SKM-1 treated with dmso at 0.1 percent for 144 hours (cell line): ENCODE results near the gene SUMF2.
"Not testable (repeated sequence)": the region's sequence is repeated elsewhere in the genome, so short reads cannot be mapped to it uniquely, and the experiment has no call there.

ENCODE experiments used
- DNase-seq: peaks from one replicate; lab custom pipeline; 2025; ENCODE audit not compliant: unreplicated experiment; lab: John Stamatoyannopoulos, UW

Gene SUMF2

GRCh38 chr7:56063882-56064625 lies at the start of gene SUMF2:
SUMF2 (plus strand) TSS chr7:56064286; CDS start chr7:56064312, 26 bp downstream.
- peak; percentile 84 for DNase-seq

GRCh38 chr7:56017015-56017414 lies 47.1 kb upstream of the SUMF2 start:
- not testable (repeated sequence) for DNase-seq

GRCh38 chr7:56019501-56019900 lies 44.6 kb upstream of the SUMF2 start:
- DNase-seq, result no peak

GRCh38 chr7:56023500-56023899 lies 40.6 kb upstream of the SUMF2 start:
- no peak for DNase-seq

GRCh38 chr7:56026538-56026937 lies 37.5 kb upstream of the SUMF2 start:
- no peak for DNase-seq

GRCh38 chr7:56028942-56029630 lies 35.0 kb upstream of the SUMF2 start:
- DNase-seq, result no peak

- no peak for DNase-seq
Measured at GRCh38 chr7:56030340-56030739, 33.7 kb upstream of the SUMF2 start.

GRCh38 chr7:56031556-56031955 lies 32.5 kb upstream of the SUMF2 start:
- not testable (repeated sequence) for DNase-seq

- DNase-seq, result not testable (repeated sequence)
Measured at GRCh38 chr7:56032578-56032977, 31.5 kb upstream of the SUMF2 start.

GRCh38 chr7:56033671-56034432 lies 30.2 kb upstream of the SUMF2 start:
- peak; percentile 71 for DNase-seq

- DNase-seq, result no peak
Measured at GRCh38 chr7:56040730-56041129, 23.4 kb upstream of the SUMF2 start.

- DNase-seq, result not testable (repeated sequence)
Measured at GRCh38 chr7:56045758-56046157, 18.3 kb upstream of the SUMF2 start.

GRCh38 chr7:56046721-56047445 lies 17.2 kb upstream of the SUMF2 start:
- no peak for DNase-seq

GRCh38 chr7:56047446-56048116 lies 16.5 kb upstream of the SUMF2 start:
- not testable (repeated sequence) for DNase-seq

- no peak for DNase-seq
Measured at GRCh38 chr7:56048245-56048644, 15.8 kb upstream of the SUMF2 start.

- DNase-seq, result not testable (repeated sequence)
Measured at GRCh38 chr7:56048763-56049162, 15.3 kb upstream of the SUMF2 start.

GRCh38 chr7:56051053-56051338 lies 13.1 kb upstream of the SUMF2 start:
- DNase-seq, result no peak

GRCh38 chr7:56051339-56052191 lies 12.5 kb upstream of the SUMF2 start, which contains the start of the genes CCT6A and PSPH:
CCT6A (plus strand) TSS chr7:56051765; CDS start chr7:56051849, 84 bp downstream.
PSPH (minus strand) TSS chr7:56051444; CDS start chr7:56021212, 30,232 bp downstream.
- DNase-seq, result peak; percentile 93

- DNase-seq, result no peak
Measured at GRCh38 chr7:56053379-56053778, 10.7 kb upstream of the SUMF2 start.

GRCh38 chr7:56053993-56054392 lies 10.1 kb upstream of the SUMF2 start:
- DNase-seq, result no peak
